GM12801 (cell line): ENCODE data around the gene AP3B1.

Experiments
- CTCF ChIP-seq: IDR thresholded peaks from one replicate; pipeline ENCODE4 v1.5.1; 2011; ENCODE audit warnings: control low read depth; ENCODE audit not compliant: insufficient read length; ENCODE audit errors: extremely low read depth

AP3B1 gene

GRCh38 chr5:77963795-77964194 is 330.7 kb downstream of the AP3B1 start:
- TF ChIP-seq CTCF, result no peak

- no peak for TF ChIP-seq CTCF
These were observed 333.6 kb downstream of the AP3B1 start for GRCh38 chr5:77960863-77961396.

- no peak for TF ChIP-seq CTCF
These were observed 334.2 kb downstream of the AP3B1 start for GRCh38 chr5:77960305-77960704.

GRCh38 chr5:77958642-77959330 is 335.7 kb downstream of the AP3B1 start:
- no peak for TF ChIP-seq CTCF

GRCh38 chr5:77957931-77958521 is 336.5 kb downstream of the AP3B1 start:
- TF ChIP-seq CTCF, result no peak

GRCh38 chr5:77957516-77957915 is 337.0 kb downstream of the AP3B1 start:
- TF ChIP-seq CTCF, result no peak

- no peak for TF ChIP-seq CTCF
These were observed 337.4 kb downstream of the AP3B1 start for GRCh38 chr5:77957081-77957480.
